Testis (tissue), 3 donors: ENCODE measurements around the gene GRK5. TPM values are rescaled to one million over a fixed set of nuclear protein-coding genes. Genes with fewer than 3 reads are reported as not detected.

Experiments
- DNase-seq: peaks from one replicate; pipeline ENCODE4 v3.0.0-alpha.2; 2019
- H3K27ac ChIP-seq, 2 donors: fragments of 200-600 bp; sonication (generic); one replicate each; pipeline ENCODE4 v1.5.1; 2019
- H3K27me3 ChIP-seq: fragments of 200-600 bp; sonication (generic); one replicate; pipeline ENCODE4 v1.5.1; 2019
- H3K36me3 ChIP-seq: fragments of 200-600 bp; sonication (generic); one replicate; pipeline ENCODE4 v1.5.1; 2017; ENCODE audit warnings: low read depth; ENCODE audit errors: missing control alignments
- H3K4me1 ChIP-seq: fragments of 200-600 bp; sonication (generic); one replicate; pipeline ENCODE4 v1.5.1; 2019
- H3K4me3 ChIP-seq, 2 donors: fragments of 200-600 bp; sonication (generic); one replicate each; pipeline ENCODE4 v1.5.1; 2017 to 2019
- H3K9me3 ChIP-seq: fragments of 200-600 bp; sonication (generic); one replicate; pipeline ENCODE4 v1.5.1; 2017
- POLR2A ChIP-seq: fragments of 450-650 bp; IDR thresholded peaks from one replicate; pipeline ENCODE4 v1.6.1; 2017; ENCODE audit warnings: antibody characterized with exemption, mild to moderate bottlenecking, moderate library complexity
- WGBS, 2 donors: methylation state at CpG; one replicate each; pipeline ENCODE4 v1.1.5; 2018; 5-methylcytosine and 5-hydroxymethylcytosine counted together
- intact Hi-C: fragments of 100-400 bp; cut with DNase I; formaldehyde crosslinking; loops from one replicate; pipeline ENCODE4 v1.15.1; 2023; ENCODE audit warnings: low total_unique reads
- polyA plus RNA-seq: library from polyadenylated mRNA; stranded (reverse); fragments of 350-450 nt; fragmentation: Illumina TruSeq; extraction: RNeasy Lipid Tissue Mini Kit (QIAGEN cat#74804); gene quantifications from one replicate; pipeline ENCODE4 v1.2.3, GENCODE V29; 2014; ENCODE audit warnings: low read depth, low replicate concordance; ENCODE audit not compliant: insufficient read depth
- total RNA-seq, 2 donors: library from RNA; depleted of rRNA; stranded (reverse); fragments of >200 nt; gene quantifications; one replicate each; pipeline ENCODE4 v1.2.3, GENCODE V29; 2016
- TF ChIP-seq, protein P1 (sequence below), 3 experiments: fragments of 450-650 bp in 2 of 3; fragments of 200-600 bp in 1 of 3; sonication (generic) in 1 of 3; IDR thresholded peaks; one replicate each; pipeline ENCODE4 v1.5.1; 2016 to 2019; ENCODE audit warnings: antibody characterized with exemption in 3 of 3, mild to moderate bottlenecking in 2 of 3, moderate library complexity in 1 of 3

The GRK5 gene
- total and polyA plus RNA-seq, 3 donors from 2014 or later: 4.5 to 10.3 (median 5.5) TPM

DNA sequence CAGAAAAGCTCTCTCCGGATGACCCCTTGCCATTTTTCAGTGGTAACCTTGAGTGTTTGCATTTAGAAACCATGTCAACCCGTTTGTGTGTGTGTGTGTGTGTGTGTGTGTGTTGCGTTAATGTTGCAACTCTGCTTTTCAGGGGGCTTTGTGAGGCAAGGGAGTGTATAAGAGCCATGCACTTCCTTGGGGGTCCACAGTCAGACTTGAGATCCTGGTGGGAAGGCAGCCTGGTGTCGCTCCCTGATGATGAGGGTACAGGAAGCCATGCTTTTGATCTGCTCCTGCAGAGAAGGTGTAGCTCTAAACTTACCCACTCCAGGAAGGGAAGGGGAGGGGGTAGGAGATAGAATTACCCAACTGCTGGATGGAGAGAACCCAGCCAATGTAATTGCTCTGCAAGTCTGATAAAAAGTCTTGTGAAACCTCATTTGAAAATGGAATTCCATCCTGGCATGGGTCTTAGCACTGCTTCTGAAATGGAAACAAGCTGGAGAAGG is 10.7 kb downstream of the GRK5 start:
- Histone ChIP-seq H3K27me3 (no peaks in the 10 kb centered on the region), H3K4me1 (peaks cover 14% of the 10 kb centered on the region), H3K36me3 (no peaks in the 10 kb centered on the region), H3K4me3 (no peak overlapping the region), H3K9me3 (no peaks in the 10 kb centered on the region), H3K27ac (no peak overlapping the region)
- intact Hi-C loops: no loop called here
- no peak for TF ChIP-seq POLR2A
- TF ChIP-seq, protein P1, sequence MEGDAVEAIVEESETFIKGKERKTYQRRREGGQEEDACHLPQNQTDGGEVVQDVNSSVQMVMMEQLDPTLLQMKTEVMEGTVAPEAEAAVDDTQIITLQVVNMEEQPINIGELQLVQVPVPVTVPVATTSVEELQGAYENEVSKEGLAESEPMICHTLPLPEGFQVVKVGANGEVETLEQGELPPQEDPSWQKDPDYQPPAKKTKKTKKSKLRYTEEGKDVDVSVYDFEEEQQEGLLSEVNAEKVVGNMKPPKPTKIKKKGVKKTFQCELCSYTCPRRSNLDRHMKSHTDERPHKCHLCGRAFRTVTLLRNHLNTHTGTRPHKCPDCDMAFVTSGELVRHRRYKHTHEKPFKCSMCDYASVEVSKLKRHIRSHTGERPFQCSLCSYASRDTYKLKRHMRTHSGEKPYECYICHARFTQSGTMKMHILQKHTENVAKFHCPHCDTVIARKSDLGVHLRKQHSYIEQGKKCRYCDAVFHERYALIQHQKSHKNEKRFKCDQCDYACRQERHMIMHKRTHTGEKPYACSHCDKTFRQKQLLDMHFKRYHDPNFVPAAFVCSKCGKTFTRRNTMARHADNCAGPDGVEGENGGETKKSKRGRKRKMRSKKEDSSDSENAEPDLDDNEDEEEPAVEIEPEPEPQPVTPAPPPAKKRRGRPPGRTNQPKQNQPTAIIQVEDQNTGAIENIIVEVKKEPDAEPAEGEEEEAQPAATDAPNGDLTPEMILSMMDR (IDR thresholded peaks at IDR 0.05): no peak
- DNase-seq: no peak
- 80 to 85% methylated on average over 4 of the region's 4 CpGs for WGBS, 2 donors

GRCh38 chr10:119219871-119220270 is 12.5 kb downstream of the GRK5 start:
- intact Hi-C loops: no loop called here
- TF ChIP-seq POLR2A: no peak
- TF ChIP-seq, protein P1 (IDR thresholded peaks at IDR 0.05): no peak
- H3K36me3 ChIP-seq: no peaks in the 10 kb centered on the region
- no peaks in the 10 kb centered on the region for H3K9me3 ChIP-seq
- no peak overlapping the region for H3K27ac ChIP-seq
- H3K4me1 ChIP-seq: peaks cover 15% of the 10 kb centered on the region
- H3K27me3 ChIP-seq: no peaks in the 10 kb centered on the region
- no peak for DNase-seq
- 80 to 91% methylated on average over 5 of the region's 5 CpGs for WGBS, 2 donors
- H3K4me3 ChIP-seq: no peak overlapping the region

GRCh38 chr10:119221201-119221600 is 13.8 kb downstream of the GRK5 start:
- peaks cover 10% of the 10 kb centered on the region for H3K4me1 ChIP-seq
- TF ChIP-seq, protein P1 (IDR thresholded peaks at IDR 0.05): no peak
- no peak for TF ChIP-seq POLR2A

GRCh38 chr10:119221666-119222065 is 14.3 kb downstream of the GRK5 start:
- WGBS, 2 donors: 88 to 97% methylated on average over 1 of the region's 1 CpG
- no peak for DNase-seq
- Histone ChIP-seq H3K36me3 (no peaks in the 10 kb centered on the region), H3K9me3 (no peaks in the 10 kb centered on the region), H3K27ac (no peak overlapping the region), H3K27me3 (no peaks in the 10 kb centered on the region), H3K4me1 (peaks cover 10% of the 10 kb centered on the region), H3K4me3 (no peak overlapping the region)
- intact Hi-C loops: no loop called here
- TF ChIP-seq, protein P1 (IDR thresholded peaks at IDR 0.05): no peak
- no peak for TF ChIP-seq POLR2A

More at GRCh38 chr10:119221201-119221600, 13.8 kb downstream of the GRK5 start:
- Histone ChIP-seq H3K27ac (no peak overlapping the region), H3K27me3 (no peaks in the 10 kb centered on the region), H3K9me3 (no peaks in the 10 kb centered on the region), H3K4me3 (no peak overlapping the region), H3K36me3 (no peaks in the 10 kb centered on the region)
- 84 to 90% methylated on average over 4 of the region's 4 CpGs for WGBS, 2 donors
- intact Hi-C loops: no loop called here
- DNase-seq: no peak

DNA sequence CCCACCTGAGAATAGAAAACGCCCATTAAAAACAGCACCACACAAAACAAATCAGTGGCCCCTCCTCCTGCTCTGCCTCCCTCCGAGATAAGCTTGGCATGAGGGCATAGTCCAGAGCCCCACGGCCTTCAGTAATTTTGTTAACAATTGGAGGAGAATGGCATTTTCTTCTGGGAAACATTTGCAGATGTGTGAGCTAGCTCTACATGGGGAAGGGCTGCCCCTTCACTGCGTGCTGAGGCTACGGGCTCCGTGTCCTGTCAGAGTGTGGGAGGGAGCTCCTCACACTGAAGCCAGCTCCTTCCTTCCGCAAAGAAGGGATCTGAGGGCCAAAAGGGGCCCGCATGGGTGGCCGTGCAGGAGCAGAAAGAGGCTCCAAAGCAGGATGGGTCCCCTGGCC is 15.2 kb downstream of the GRK5 start:
- intact Hi-C loops: no loop called here
- TF ChIP-seq, protein P1 (IDR thresholded peaks at IDR 0.05): no peak
- TF ChIP-seq POLR2A: no peak
- H3K9me3 ChIP-seq: no peaks in the 10 kb centered on the region
- no peaks in the 10 kb centered on the region for H3K27me3 ChIP-seq
- H3K27ac ChIP-seq: no peak overlapping the region
- peaks cover 10% of the 10 kb centered on the region for H3K4me1 ChIP-seq
- WGBS, 2 donors: 32 to 35% methylated on average over 8 to 9 of the region's 9 CpGs
- no peaks in the 10 kb centered on the region for H3K36me3 ChIP-seq
- no peak for DNase-seq
- no peak overlapping the region for H3K4me3 ChIP-seq
